Measurements from ENCODE around the gene TMEM178A.
"Not testable (repeated sequence)": the region's sequence is repeated elsewhere in the genome, so short reads cannot be mapped to it uniquely, and the experiment has no call there.

Gene TMEM178A

GRCh38 chr2:39717067-39717466 lies 51.4 kb downstream of the TMEM178A start:
- ATAC-seq: no peak

- ATAC-seq: no peak
Measured at GRCh38 chr2:39718483-39718882, 52.8 kb downstream of the TMEM178A start.

- ATAC-seq: no peak
Measured at GRCh38 chr2:39719317-39719716, 53.6 kb downstream of the TMEM178A start.

- no peak for ATAC-seq
Measured at GRCh38 chr2:39720970-39721369, 55.3 kb downstream of the TMEM178A start.

GRCh38 chr2:39723497-39723896 lies 57.8 kb downstream of the TMEM178A start:
- ATAC-seq: no peak

GRCh38 chr2:39723946-39724827 lies 58.5 kb downstream of the TMEM178A start:
- ATAC-seq: no peak

- ATAC-seq: no peak
Measured at GRCh38 chr2:39724828-39725144, 59.1 kb downstream of the TMEM178A start.

GRCh38 chr2:39725401-39725800 lies 59.7 kb downstream of the TMEM178A start:
- ATAC-seq: no peak

GRCh38 chr2:39728085-39728484 lies 62.4 kb downstream of the TMEM178A start:
- not testable (repeated sequence) for ATAC-seq

GRCh38 chr2:39728941-39729351 lies 63.2 kb downstream of the TMEM178A start:
- no peak for ATAC-seq

GRCh38 chr2:39730276-39730675 lies 64.6 kb downstream of the TMEM178A start:
- ATAC-seq: no peak

- no peak for ATAC-seq
Measured at GRCh38 chr2:39730685-39731302, 65.1 kb downstream of the TMEM178A start.

- ATAC-seq: no peak
Measured at GRCh38 chr2:39731546-39731945, 65.8 kb downstream of the TMEM178A start.

- ATAC-seq: no peak
Measured at GRCh38 chr2:39732482-39732881, 66.8 kb downstream of the TMEM178A start.

GRCh38 chr2:39733070-39733674 lies 67.5 kb downstream of the TMEM178A start:
- ATAC-seq: no peak

- no peak for ATAC-seq
Measured at GRCh38 chr2:39734445-39734844, 68.7 kb downstream of the TMEM178A start.

- ATAC-seq: no peak
Measured at GRCh38 chr2:39735648-39736047, 69.9 kb downstream of the TMEM178A start.

GRCh38 chr2:39736640-39737039 lies 70.9 kb downstream of the TMEM178A start:
- no peak for ATAC-seq

GRCh38 chr2:39737661-39738060 lies 71.9 kb downstream of the TMEM178A start:
- ATAC-seq: no peak

- no peak for ATAC-seq
Measured at GRCh38 chr2:39738936-39739335, 73.2 kb downstream of the TMEM178A start.

GRCh38 chr2:39739386-39739785 lies 73.7 kb downstream of the TMEM178A start:
- ATAC-seq: no peak

- no peak for ATAC-seq
Measured at GRCh38 chr2:39741871-39742270, 76.2 kb downstream of the TMEM178A start.

GRCh38 chr2:39743269-39743776 lies 77.6 kb downstream of the TMEM178A start:
- ATAC-seq: no peak

GRCh38 chr2:39755466-39755865 lies 89.7 kb downstream of the TMEM178A start:
- ATAC-seq: no peak
